ENCODE measurements around the gene LMNA.
A peak's percentile ranks its signal among the peaks of the same experiment; 100 is the strongest.
"Not testable (repeated sequence)": the region's sequence is repeated elsewhere in the genome, so short reads cannot be mapped to it uniquely, and the experiment has no call there.

Gene LMNA

DNA sequence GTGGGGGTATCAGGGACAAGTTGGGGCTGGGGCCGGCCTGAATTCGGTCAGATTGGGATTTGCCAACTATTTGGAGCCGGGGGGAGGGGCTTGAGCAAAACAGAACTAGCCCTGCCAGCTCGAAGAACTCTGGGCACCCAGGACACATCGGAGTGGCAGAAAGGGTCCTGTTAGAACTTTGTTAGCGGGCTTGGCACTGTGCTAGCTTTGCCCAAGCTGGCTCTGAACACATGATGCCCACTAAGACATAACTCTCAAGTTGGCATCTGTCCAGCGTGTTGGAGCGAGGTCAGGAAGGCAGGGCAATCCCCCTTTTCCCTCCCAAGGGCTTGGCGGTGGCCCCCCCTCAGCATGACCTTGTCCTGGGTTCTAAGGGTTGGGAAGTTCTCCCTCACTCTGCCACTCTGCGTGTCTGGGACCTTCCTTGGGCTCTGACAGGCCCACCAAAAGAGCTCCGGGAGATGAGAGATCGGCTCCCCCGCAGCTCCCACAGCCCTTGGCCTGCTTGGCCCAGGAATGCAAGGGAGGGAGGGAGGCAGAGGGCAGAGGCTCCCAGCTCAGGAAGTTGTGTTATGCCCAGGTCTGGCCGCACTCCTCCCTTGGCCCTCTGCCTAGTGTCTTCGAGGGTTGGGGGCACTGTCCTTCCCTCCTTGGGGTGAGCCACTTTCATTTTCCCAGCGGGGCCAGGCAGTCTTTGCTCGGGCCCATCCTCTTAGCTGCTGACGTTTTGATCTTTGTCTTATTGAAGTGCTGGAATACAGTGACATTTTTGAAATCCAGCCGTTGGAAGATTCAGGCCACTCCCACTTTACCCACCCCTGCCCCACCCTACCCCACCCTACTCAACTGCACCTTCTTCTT is 1.2 kb downstream of the LMNA start:
- H3K9me3 Mint-ChIP-seq, result no peaks in the 10 kb centered on the region
- H3K27ac Mint-ChIP-seq, result peak overlapping the region; percentile 89 to 96 (median 94)
- H3K4me3 Mint-ChIP-seq, result peak overlapping the region; percentile 93 to 98 (median 96)
- H3K27me3 Mint-ChIP-seq (ENCODE audit: low read depth), result peaks cover 8% of the 10 kb centered on the region
- H3K36me3 Mint-ChIP-seq (ENCODE audit: low read depth), result peaks cover 8% of the 10 kb centered on the region
- TF ChIP-seq CTCF (IDR thresholded peaks at IDR 0.05; ENCODE audit: unreplicated experiment in 3 of 3), result no peak
- peaks cover 67% of the 10 kb centered on the region for H3K4me1 Mint-ChIP-seq

DNA sequence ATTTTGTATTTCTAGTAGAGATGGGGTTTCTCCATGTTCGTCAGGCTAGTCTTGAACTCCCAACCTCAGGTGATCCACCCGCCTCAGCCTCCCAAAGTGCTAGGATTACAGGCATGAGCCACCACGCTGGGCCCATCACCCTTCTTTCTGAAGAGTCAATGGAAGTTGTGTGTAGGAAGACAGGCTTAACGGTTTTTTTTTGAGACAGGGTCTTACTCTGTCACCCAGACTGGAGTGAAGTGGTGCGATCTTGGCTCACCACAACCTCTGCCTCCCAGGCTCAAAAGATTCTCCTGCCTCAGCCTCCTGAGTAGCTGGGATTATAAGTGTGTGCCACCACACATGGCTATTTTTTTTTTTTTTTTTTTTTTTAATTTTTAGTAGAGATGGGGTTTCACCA is 2.2 kb downstream of the LMNA start:
- H3K27me3 Mint-ChIP-seq (ENCODE audit: low read depth); H3K9me3 Mint-ChIP-seq; H3K36me3 Mint-ChIP-seq (ENCODE audit: low read depth): not testable (repeated sequence)
- H3K27ac Mint-ChIP-seq, result peak overlapping the region; percentile 89 to 96 (median 94)
- peaks cover 73% of the 10 kb centered on the region for H3K4me1 Mint-ChIP-seq
- H3K4me3 Mint-ChIP-seq, result peak overlapping the region; percentile 93 to 98 (median 96)

GRCh38 chr1:156117414-156118176 is 3.1 kb downstream of the LMNA start:
- no peak for TF ChIP-seq CTCF (IDR thresholded peaks at IDR 0.05; ENCODE audit: unreplicated experiment in 3 of 3)
- peak overlapping the region; percentile 94 to 96 (median 95) for H3K27ac Mint-ChIP-seq
- H3K4me1 Mint-ChIP-seq, result peaks cover 71% of the 10 kb centered on the region
- peaks cover 8% of the 10 kb centered on the region for H3K27me3 Mint-ChIP-seq (ENCODE audit: low read depth)
- peak overlapping the region in 2 of 3 experiments; percentile 83 to 89 for H3K4me3 Mint-ChIP-seq
- peaks cover 5% of the 10 kb centered on the region for H3K36me3 Mint-ChIP-seq (ENCODE audit: low read depth)
- H3K9me3 Mint-ChIP-seq, result no peaks in the 10 kb centered on the region

GRCh38 chr1:156118177-156118868 is 3.8 kb downstream of the LMNA start:
- Mint-ChIP-seq H3K27me3 (ENCODE audit: low read depth) (peaks cover 8% of the 10 kb centered on the region), H3K4me3 (peak overlapping the region; percentile 65 to 89 (median 83)), H3K4me1 (peaks cover 71% of the 10 kb centered on the region), H3K9me3 (no peaks in the 10 kb centered on the region), H3K27ac (peak overlapping the region; percentile 94 to 96 (median 95)), H3K36me3 (ENCODE audit: low read depth) (peaks cover 5% of the 10 kb centered on the region)
- no peak for TF ChIP-seq CTCF (IDR thresholded peaks at IDR 0.05; ENCODE audit: unreplicated experiment in 3 of 3)

GRCh38 chr1:156119503-156120209 is 5.1 kb downstream of the LMNA start:
- H3K27ac Mint-ChIP-seq, result peak overlapping the region; percentile 84 to 96 (median 95)

More at GRCh38 chr1:156119503-156120209, 5.1 kb downstream of the LMNA start:
- Mint-ChIP-seq H3K4me3 (peak overlapping the region; percentile 31 to 79 (median 43)), H3K27me3 (ENCODE audit: low read depth) (peaks cover 6% of the 10 kb centered on the region), H3K4me1 (peaks cover 67% of the 10 kb centered on the region), H3K9me3 (no peaks in the 10 kb centered on the region), H3K36me3 (ENCODE audit: low read depth) (peaks cover 5% of the 10 kb centered on the region)
- TF ChIP-seq CTCF (IDR thresholded peaks at IDR 0.05; ENCODE audit: unreplicated experiment in 3 of 3), result no peak
